HG02884 (cell line): ENCODE results near the gene KLF6.
A peak's percentile ranks its signal among the peaks of the same experiment; 100 is the strongest.

Source experiments
- ATAC-seq: cut with Tn5 transposase; IDR thresholded peaks from one replicate; pipeline ENCODE4 v1.9.1; 2021; ENCODE audit warnings: mild to moderate bottlenecking, moderate library complexity; ENCODE audit not compliant: unreplicated experiment

Gene KLF6

GRCh38 chr10:3790272-3790671 lies 5.3 kb upstream of the KLF6 start:
- no peak for ATAC-seq

- ATAC-seq = no peak
These were observed 4.6 kb upstream of the KLF6 start for GRCh38 chr10:3789621-3790020.

- no peak for ATAC-seq
These were observed 2.8 kb upstream of the KLF6 start for GRCh38 chr10:3787816-3788215.

DNA sequence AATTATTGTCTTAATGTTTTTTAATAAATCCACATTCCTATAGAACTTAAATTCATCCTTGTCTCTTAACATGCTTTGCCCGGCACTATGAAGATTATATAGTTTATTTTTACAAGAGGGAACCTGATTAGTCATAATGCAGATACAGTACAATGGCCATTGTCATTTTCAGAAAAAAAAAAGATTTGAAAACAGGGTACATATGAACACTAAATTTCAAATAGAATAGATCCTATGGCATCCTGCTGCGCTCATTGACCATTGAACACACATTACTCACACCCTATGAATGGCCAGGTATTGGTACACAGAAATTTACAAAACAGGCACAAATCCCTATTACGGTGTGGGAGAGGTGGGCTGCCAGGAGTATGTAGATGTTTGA lies 2.0 kb upstream of the KLF6 start:
- ATAC-seq = no peak

GRCh38 chr10:3786295-3787015 lies 1.4 kb upstream of the KLF6 start:
- ATAC-seq = no peak

GRCh38 chr10:3785851-3786271 lies 852 bp upstream of the KLF6 start:
- ATAC-seq = peak; percentile 2

DNA sequence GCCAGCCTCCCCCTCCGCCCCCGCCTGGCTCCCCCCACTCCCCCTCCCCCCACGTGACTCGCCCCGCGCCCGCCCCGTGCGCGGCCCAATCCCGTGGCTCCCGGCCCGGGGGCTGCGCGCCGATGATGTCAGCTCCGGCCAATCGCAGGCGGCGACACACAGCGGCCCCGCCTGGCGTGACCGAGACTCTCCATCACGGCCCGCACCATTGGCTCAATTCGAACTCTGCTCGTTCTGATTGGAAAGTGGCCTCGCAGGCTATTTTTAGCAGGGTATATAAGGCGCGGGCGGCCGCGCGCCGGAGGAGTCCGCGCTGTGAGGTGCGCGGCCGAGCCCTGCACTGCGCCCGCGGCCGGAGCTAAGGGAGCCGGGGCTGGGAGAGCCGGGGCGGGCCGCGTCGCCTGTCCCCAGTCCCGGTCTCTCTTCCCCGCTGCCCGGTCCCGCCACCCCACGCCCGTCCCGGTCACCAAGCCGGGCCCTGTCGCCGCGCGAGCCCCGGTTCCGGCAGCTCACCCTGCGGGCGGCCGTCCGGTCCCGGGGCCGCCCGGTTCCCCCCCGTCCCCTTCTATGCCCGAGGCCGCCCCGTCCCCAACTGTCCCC lies 342 bp upstream of the KLF6 start:
- ATAC-seq = peak; percentile 76

DNA sequence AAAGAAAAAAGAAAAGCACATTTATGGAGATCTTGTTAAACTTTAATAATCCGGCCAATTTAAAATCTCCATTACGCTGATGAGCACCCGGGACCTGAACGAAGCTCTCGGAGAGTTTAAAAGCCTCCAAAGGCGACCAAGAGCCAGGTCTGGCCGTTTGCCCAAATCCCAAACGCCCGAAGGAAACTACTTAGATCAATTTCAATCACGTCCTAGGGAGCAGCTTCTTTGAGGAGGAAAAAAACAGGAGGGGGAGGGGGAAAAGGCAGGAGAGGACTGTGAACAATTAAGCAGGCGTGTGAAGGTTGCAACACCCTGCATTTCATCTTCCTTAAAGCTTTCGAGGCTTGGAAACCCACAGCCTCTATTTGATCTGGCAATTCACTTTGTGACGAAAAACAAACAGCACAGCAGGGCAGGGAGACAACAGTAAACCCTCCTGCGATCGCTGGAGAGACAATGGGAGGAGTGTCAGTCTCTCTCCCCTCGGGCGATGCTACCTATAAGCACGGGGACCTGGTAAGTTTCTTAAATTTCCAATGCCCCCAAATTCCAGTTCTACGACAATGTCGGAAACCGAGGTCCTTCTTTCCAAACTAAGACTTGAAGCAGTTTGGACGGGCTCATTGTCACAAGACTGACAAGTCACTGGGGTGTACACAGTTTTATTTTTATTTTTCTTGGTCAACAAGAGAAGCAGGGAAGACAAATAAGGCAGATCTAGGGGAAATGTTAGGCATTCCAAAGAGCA lies 1.2 kb downstream of the KLF6 start:
- no peak for ATAC-seq

DNA sequence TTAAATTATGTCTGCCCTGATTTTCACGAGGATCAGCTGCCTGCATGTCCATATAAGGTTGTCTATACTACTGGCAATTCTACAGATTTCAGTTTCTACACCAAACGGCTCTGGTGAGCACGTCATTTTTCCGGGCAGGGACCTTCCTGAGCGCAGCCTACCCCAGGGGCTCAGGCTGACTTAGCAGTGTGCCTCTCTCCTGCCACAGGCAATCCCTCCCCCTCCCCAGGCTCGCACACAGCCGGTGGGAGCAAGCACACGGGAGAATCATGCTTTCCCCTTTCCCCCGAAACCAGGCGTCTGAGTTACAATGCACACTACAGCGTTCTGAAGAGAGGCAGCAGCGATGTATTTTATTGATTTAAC lies 1.7 kb downstream of the KLF6 start:
- peak; percentile 28 for ATAC-seq

GRCh38 chr10:3782451-3783315 lies 2.3 kb downstream of the KLF6 start:
- peak; percentile 21 for ATAC-seq

- no peak for ATAC-seq
These were observed 2.9 kb downstream of the KLF6 start for GRCh38 chr10:3782146-3782450.

DNA sequence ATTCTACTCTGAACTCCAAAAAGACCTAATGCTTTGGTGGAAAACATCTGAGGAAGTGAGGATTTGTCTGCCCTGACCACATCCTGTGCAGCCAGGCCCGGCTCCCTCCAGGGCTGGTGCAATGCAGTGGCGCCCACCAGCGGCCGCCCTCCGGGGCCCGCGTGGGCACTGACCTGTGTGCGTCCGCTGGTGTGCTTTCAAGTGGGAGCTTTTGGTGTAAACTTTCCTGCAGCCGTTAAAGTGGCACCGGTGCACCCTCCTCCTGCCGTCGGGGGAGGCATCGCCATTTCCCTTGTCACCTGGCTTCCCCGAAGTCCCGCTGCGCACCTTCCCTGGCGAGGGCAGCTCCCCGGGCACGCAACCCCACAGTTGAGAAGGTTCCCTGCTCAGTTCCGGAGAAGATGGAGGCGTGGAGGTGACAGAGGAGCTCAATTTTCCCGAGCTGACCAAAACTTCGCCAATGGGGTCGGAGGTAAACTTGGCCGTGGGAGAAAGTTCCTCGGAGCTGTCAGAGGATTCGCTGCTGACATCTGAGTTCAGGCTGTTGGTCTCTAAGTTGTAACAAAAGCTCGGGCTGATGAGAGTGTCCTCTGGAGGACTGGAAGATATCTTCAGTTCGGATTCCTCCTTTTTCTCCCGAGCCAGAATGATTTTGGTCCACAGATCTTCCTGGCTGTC lies 3.4 kb downstream of the KLF6 start:
- no peak for ATAC-seq

GRCh38 chr10:3780771-3781467 lies 4.1 kb downstream of the KLF6 start:
- no peak for ATAC-seq

DNA sequence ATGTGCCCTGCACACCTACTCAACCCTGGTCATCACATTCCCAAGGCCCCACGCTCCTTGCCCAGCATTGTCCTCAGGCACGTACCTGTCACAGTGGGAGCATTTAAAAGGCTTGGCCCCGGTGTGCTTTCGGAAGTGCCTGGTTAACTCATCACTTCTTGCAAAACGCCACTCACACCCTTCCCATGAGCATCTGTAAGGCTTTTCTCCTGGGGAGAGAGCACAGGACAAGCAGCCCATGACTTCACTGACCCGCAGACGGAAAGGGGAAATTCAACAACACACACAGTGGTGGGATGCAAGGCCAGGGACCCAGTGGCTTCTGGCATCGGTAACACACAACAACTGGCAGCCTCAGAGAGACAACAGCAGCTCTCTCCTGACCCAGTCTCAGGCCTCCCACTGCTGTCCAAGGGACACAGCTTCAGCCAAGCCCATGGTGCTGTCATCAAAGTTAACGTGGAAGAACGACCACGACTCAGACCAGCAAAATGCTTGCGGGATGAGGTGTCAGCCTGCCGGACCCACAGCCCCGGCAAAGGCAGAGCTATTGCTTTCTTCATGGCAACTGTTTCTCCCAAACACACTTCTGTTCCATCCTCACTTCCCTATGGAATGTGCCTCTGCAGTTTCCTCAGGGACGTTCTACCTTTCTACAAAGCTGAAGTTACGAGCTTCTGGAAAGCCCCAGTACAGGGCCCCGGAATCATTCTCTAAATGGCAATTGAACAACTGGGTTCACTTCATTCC lies 4.8 kb downstream of the KLF6 start:
- no peak for ATAC-seq

- no peak for ATAC-seq
These were observed 5.8 kb downstream of the KLF6 start for GRCh38 chr10:3779158-3779741.

DNA sequence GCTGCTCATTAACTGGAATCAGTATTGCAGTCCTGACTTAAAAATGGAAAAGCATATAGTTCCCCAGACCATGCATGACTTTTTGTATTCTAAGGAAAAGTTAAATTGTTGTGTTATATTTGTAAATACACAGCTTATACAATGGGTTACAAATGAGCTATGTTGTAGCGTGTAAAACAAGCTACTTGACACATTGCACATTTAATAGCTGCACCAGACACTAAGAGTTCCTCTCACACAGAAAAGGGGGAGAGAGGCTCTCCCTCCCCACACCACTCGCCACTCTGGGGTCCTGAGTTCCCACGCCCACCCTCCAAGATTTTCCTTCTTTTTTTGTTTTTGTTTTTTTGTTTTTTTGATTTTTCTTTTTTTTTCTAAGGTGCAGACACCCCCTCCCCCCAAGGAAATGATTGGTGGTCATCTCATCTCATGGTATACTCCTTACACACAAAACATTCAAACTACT lies 6.3 kb downstream of the KLF6 start:
- ATAC-seq = no peak

DNA sequence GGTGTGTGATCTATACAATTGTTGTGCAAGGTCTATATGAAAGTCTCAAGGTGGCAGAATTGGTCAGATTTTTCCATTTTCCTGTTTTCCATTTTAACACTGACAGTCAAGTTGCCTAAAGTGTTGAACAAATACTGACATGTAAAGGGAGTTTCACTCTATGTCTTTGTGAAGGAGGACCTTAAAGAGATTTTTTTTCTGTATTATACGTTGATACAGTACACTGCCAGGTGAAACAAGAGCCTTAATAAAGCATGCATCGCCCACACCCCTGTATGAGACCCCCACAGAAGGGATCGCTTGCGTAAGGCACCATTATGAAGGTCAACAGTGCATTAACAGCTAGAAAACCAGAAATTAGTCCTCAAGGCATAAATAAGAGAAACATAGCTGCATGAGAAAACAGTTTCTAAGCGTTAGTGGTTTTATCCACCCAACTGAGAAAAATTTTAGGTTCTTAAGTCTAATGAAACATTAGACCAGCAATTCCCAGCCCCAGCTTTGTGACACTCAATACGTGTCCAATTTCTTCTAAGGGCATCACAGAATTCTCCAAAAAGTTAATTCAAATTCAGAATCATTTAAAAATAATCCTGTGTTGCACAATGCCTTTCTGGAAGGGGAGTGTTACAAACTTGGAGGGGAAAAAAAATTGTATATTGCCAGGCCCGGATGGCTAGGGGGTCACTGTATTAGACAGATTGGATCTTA lies 6.9 kb downstream of the KLF6 start:
- ATAC-seq = no peak

DNA sequence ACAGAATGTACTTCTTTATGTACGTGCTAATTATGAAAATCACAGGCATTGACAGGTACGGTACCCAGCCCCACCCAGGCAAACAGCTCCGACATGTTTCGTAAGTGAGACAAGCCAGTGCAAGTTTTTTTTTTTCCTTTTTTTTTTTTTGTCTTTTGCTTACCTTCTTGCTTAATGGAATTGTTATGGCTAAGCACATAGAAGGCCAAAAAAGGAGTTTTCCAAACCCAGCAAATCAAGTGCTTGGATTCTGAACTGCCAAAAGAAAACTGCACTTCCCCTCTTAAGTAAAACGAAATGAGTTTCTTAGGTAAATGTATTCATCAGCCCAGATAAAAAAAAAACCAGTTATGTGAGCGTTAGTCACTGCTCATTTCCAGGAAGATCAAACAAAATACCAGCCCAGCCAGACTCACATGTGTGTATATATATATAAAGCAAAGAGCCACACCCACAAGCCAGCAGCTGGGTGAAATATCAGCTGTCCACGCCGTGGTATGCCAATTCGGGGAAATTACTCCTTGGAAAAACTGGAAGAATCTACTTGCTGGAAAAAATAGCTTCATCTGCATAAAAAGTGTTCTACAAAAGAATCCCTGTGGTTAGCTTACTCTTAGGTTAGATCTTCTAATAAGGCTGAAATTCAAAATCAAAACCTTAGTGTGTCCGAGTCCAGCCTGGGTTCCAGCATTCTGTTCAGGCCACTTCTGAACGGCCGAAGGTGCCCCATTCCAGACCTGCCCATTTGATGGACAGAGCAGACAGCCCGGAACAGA lies 8.0 kb downstream of the KLF6 start:
- ATAC-seq = no peak
